Stromal cell of bone marrow (primary cell): Measurements from ENCODE around the gene UGT2B7.
A peak's percentile ranks its signal among the peaks of the same experiment; 100 is the strongest.
"Not testable (repeated sequence)": the region's sequence is repeated elsewhere in the genome, so short reads cannot be mapped to it uniquely, and the experiment has no call there.

Experiments
- DNase-seq: peaks from one replicate; pipeline ENCODE4 v3.0.0-alpha.2; 2012; ENCODE audit warnings: low read depth

UGT2B7 gene

DNA sequence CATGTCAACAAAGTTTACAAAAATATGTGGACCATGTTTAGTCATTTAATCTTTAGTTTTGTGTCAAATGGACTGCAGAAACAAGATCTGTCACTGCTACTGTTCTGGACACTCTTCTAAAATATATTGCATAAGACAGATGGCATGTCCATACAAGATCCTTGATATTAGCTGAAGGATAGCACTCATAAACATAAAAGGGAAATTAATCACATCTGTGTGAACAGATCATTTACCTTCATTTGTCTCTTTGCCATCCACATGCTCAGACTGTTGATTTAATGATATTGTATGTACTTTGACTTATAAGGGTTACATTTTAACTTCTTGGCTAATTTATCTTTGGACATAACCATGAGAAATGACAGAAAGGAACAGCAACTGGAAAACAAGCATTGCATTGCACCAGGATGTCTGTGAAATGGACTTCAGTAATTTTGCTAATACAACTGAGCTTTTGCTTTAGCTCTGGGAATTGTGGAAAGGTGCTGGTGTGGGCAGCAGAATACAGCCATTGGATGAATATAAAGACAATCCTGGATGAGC is at the start of gene UGT2B7:
TSS of gene UGT2B7 (plus strand) at position 364 of the 546 bp plus-strand sequence. CDS start at position 411, 47 bp downstream.
- DNase-seq: no peak

DNA sequence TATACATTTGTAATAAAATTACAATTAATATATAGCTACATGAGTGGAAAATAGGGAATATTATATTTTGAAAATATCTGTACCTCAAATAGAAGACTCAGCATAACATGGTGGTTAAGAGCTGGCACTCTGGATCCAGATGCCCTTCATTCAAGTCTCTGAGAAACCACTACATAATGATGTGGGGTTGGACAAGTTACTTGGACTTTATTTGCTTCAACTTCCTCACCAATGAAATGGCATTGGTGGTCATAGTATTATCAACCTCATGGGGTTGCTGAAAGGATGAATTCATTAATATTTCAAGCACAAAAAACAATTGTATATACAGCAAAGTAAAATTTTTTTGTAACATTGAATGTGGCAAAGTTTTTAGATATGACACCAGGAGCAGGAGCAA is 46.4 kb upstream of the UGT2B7 start:
- DNase-seq: no peak

DNA sequence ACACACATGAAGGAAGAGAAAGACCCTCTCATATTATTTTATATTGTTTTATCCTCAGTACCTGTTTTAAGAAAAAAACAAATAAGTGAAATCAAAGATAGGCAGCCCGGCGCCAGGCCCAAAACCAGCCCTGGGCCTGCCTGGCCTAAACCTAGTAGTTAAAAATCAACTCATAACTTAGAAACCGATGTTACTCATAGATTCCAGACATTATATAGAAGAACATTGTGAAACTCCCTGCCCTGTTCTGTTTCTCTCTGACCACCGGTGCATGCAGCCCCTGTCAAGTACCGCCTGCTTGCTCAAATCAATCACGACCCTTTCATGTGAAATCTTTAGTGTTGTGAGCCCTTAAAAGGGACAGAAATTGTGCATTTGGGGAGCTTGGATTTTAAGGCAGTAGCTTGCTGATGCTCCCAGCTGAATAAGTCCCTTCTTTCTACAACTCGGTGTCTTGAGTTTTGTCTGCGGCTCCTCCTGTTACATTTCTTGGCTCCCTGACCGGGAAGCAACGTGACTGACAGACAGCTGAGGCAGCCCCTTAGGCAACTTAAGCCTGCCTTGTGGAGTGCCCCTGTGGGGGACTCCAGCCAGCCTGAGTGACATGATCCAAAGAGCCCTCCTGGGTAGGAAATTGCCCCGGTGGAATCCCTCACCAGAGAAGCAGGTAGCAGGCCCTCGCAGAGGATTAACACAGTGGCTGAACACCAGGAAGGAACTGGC is 45.3 kb upstream of the UGT2B7 start:
- not testable (repeated sequence) for DNase-seq

DNA sequence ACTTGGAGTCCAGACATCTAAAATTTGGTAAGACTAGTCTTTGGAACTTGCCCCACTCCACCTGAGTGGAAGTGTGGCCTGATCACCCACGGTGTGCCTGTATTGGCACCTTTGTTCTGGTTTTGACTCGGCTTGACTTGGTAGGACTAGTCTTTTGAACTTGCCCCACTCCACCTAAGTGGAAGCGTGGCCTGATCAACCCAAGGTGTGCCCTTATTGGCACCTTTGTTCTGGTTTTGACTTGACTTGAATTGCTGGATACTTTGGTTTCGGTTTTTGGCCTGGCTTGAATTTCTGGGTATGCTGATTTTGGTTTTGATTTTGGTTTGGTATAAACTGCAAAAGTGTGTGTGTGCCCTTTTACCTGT is 44.7 kb upstream of the UGT2B7 start:
- no peak for DNase-seq

DNA sequence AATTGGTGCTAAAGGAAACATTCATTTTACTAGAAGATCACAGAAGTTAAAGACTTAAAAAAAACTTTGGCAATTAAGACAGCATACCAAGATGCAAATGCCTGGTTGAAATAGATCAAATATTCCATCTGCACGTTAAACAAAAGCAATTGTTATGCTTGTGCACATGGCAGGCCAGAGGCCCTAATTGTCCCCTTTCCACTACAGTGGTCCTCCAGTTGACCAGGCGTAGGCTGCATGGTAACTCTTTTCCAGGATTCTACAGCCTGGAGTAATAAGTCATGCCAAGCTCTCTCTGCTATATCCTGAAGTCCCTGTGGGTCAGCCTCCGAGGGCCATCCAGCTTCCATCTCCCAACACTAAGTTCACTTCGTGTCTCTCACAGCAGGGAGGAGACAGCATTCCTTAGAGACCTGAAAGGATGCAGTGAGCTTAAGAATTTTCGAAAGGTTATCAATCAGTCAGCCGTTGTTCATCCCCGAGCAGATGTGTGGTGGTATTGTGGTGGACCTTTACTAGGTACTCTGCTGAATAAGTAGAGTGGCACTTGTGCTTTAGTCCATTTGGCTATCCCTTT is 42.9 kb upstream of the UGT2B7 start:
- DNase-seq: not testable (repeated sequence)

DNA sequence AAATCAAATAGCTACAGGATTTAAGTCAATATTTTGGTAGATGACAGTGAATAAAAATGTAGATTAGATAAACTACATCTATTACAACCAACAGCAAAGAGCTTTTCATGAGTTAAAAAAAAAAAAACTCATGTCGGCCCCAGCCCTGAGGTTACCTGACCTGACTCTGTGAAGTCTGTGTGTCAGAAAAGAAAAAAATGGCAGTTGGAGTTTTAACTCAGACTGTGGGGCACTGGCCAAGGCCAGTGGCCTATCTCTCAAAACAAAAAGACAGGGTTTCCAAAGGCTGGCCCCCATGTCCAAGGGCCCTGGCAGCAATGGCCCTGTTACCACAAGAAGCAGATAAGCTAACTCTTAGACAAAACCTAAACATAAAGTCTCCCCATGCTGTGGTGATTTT is 42.2 kb upstream of the UGT2B7 start:
- DNase-seq: not testable (repeated sequence)

DNA sequence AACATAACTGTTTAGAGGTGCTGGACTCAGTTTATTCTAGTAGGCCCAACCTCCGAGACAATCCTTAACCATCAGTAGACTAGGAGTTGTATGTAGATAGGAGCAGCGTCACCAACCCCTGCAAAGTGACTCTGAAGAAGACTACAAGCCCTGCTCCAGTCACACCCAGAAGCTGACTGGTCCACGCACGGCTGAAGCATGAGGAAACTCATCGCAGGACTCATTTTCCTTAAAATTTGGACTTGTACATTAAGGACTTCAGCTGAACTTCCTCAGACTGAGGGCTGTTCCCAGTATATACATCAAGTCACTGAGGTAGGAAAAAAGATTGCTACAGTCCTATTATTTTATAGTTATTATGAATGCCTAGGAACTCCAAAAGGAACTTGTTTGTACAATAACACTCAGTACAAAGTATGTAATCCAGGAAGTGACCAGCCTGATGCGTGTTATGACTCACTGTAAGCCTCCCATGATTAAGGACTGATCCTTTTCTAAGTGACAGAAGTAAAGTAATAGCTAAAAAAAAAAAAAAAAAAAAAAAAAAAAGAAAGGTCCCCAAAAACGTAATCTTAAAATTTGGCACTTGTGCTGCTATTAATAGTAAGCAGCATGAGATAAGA is 41.6 kb upstream of the UGT2B7 start:
- peak; percentile 64 for DNase-seq

DNA sequence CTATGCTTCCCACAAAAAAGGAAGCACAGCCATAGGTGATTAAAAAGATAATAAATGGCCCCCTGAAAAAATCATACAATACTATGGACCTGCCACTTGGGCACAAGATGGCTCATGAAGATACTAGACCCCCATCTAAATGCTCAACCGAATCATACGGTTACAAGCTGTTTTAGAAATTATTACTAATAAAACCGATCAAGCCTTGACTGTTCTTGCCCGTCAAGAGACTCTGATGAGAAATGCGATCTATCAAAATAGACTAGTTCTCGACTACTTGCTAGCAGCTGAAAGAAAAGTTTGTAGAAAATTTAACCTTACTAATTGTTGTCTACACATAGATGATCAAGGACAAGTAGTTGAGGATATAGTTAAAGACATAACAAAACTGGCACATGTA is 40.1 kb upstream of the UGT2B7 start:
- DNase-seq: no peak

DNA sequence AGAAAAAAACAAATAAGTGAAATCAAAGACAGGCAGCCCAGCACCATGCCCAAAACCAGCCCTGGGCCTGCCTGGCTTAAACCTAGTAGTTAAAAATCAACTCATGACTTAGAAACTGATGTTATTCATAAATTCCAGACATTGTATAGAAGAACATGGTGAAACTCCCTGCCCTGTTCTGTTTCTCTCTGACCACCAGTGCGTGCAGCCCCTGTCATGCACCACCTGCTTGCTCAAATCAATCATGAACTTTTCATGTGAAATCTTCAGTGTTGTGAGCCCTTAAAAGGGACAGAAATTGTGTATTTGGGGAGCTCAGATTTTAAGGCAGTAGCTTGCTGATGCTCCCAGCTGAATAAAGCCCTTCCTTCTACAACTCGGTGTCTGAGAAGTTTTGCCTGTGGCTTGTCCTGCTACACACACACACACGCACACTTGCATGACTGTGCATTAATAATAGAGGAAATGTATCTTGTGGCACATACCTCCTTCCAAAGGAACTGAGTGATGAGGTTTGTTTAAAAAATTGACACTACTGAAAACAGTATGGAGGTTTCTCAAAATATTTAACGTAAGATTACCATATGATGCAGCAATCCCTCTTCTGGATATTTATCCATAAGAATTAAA is 39.2 kb upstream of the UGT2B7 start:
- no peak for DNase-seq

DNA sequence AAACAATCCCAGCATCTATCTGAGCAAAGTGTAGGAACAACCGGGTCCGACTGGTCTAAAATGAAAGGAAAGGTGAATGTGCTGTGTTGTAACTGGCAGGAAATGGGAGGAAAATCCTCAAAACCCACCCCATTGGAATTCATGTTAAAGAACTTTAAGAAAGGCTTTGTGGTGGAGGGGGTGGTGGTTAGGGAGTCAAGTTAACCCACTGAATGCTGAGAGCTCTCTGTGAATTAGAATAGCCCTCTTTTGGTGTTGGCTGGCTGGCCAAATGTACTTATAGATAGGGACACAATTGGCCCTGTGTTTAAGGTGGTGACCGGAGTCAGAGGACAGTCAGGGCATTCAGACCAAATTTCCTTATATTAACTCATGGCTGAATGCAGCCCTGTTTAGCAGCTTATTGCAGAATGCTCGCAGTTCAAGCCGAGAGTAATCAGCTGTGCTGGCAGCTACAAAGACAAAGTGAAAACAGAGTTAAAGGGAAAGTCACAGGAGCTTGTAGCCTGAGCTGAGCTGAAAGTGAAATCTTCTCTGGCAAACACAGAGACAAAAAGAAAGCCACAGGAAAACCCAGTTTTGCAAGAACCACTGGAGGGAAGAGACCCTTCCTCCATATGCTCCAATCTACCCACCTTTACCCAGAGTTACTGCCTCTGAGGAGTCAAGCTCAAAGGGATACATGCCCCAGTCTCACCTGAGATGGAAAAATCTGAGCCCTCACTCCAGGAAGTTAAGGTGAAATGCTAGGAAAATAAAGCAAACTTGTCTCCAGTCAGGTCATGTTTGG is 38.5 kb upstream of the UGT2B7 start:
- no peak for DNase-seq

DNA sequence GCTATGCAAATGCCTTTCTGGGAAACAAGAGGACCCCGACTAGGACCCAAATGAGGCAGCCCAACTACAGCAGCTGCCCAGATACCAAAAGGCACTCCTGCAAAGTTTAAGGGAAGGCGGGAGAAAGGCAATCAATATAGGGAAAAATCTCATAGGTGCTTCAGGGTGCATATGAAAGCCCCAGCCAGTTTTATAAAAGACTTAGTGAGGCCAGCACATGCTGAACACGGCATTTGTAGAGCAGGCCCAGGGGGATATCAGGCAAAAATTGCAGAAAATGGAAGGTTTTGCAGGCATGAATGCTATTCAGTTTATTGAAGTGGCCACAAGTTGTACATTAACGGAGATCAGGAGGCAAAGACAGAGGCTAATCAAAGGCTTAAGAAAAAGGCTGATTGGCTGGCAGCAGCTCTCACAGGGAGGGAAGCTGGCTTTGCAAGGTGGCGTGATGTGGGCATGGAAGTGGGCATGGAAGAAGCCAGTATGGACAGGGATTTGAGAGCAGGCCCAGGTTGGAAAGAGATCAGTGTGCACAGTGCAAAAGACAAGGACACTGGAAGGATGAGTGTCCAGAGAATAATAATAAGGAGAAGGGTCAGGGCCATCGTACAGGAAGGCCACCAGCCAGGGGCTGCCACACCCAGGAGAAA is 37.7 kb upstream of the UGT2B7 start:
- DNase-seq: no peak

DNA sequence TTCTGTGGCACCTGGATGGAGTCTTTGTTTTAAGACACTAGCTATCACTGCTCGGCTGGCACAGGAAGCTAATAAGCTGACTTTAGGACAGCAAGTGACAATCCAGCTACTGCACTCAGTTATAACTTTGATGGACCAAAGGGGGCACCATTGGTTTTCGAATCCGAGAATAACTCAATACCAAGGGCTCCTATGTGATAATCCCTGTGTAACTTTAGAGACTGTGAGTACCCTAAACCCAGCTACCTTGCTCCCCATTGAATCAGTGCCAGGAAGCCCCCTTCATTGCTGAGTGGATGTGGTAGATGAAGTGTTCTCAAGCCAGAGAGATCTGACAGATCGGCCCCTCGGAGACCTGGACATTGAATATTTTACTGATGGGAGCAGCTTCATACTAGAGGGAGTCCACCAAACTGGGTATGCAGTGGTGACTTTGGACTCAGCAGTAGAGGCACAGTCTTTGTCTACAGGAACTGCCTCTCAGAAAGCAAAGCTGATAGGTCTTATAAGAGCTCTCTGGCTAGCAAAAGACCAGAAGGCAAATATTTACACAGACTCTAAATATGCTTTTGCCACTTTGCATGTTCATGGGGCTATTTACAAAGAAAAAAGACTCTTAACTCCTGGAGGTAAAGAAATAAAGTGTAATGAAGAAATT is 35.5 kb upstream of the UGT2B7 start:
- no peak for DNase-seq

DNA sequence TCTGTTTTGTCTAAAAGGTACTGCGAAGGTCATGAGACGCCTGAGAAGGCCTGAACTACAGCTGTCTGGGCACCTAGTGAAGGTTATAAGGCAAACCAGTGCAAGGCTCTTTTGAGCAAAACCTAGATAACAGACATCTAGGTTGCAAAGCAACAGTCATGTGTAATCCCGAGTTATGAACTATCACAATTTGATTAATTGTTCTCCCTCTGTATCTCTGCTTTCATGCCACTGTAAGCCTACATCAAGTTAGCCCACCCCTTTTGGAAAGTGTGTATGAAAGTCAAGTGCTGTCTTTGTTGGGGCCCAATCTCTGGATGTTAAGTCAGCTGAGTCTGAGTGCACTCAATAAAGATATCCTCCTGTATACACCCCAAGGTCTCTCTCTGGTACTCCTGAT is 31.9 kb upstream of the UGT2B7 start:
- DNase-seq: no peak

DNA sequence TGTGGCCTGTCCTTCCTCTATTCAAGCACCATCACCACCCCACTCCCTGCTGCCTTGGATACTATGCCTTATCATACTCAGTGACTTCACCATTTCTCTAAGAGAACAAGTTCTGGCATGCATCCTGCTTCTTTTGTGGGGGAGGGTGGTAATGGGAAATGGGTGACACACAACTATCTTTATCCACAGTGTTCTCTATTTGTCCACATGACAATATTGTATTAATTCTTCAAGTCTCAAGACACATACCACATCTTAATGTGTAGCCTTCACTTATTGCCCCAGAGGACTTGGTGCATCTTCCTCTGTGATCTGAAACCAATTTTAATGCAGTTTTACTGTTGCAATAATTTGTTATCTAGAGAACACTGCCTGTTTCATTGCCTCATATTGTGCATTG is 29.3 kb upstream of the UGT2B7 start:
- DNase-seq: no peak

DNA sequence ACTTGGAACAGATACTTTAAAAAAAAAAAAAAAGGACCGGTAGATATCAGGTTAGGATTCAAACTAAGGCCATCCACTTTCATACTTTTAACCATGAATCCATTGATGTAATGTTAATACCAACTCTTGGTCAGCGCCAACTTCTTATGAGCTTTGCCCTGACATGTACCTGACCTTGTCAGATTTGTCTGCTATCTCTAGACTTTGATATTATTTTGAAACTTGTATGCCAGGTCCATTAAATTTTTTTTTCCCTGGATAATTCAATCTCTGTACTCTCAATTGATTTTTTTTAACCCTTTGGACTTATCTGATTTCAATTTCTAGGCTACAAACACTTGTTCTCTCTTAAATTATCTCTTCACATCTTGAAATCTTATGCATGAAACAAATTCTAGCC is 27.2 kb upstream of the UGT2B7 start:
- DNase-seq: no peak

DNA sequence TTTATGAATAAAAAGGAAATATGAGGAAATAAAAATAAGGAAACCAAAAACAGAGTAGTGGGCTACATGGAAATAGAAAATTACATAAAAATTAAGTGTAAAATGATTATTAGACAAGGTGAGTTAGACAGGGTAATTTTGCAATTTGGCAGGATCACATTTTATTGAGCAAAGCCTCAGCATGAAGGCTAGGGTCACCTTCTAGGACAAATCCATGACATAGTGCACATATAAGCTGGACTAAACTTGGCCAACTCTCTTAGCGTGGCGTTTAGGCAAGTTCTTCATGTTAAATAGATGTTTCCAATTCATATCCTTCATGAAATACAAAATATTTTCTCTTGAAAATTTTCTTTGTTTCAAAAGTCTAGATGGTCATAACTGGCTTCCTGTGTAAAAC is 25.7 kb upstream of the UGT2B7 start:
- no peak for DNase-seq

DNA sequence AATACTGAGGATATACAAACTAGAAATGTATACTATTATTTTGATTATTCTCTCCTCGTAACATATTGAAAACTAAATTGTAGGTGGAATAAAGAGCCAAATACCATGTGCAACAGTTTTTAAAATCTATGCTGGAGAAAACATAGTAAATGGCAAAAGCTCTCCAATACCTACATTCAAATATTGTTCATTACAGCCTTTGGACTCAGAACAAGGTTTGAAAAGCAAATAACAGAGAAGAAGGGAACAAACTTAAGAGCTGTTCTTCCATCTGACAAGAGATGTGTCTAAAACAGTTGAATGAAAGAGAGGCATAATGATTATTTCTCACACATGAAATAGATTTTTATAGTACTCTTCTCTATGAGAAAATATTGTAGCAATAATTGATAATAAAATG is 25.0 kb upstream of the UGT2B7 start:
- DNase-seq: no peak

DNA sequence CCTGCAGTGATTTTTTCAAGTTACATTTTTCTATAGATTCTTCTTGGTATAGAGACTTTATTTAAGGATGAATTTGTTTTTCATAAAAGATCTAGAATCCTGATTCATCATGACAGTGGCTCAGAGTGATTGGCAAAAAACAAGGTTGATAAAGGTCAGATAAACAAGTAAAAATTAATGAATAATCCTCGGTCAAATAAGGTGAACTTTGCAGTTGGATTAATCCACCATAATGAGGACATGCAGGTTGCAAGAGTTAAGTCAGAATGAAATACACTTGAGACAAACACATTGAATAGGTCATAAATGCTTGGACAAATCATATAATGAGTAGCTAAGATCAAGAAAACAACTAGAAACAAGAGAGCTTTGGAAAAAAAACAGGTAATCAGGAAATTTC is 22.9 kb upstream of the UGT2B7 start:
- no peak for DNase-seq

DNA sequence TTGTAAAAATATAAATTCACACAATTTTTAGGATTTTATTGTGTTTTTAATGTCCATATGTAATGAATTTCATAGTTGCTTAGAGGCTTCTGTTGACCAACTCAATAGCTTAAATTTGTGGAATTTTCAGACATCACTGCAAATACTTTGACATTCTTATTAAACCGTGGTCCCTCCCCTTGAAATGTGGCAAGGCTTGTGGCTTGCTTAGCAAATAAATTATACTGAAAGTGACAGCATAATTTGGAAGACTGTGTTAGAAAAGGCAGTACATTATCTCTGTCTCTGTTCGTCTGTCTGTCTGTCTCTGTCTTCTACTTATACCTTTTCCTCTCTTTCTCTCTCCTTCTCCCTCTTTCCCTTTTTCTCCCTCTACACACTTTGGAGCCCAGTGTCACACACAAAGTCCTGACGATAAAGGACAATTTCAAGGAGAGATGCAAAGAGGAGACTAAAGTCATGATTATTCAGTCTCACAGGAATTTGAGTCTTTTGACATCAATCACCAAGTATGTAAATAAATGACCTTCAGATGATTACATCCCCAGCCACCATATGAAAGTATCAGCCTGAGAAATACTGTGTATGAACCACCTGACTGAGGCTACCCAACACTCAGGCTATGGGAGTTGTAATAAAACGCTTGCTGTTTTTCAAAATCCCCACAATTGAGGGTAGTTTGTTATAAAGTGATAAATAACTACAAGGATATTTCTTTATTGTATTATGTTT is 21.0 kb upstream of the UGT2B7 start:
- DNase-seq: no peak

DNA sequence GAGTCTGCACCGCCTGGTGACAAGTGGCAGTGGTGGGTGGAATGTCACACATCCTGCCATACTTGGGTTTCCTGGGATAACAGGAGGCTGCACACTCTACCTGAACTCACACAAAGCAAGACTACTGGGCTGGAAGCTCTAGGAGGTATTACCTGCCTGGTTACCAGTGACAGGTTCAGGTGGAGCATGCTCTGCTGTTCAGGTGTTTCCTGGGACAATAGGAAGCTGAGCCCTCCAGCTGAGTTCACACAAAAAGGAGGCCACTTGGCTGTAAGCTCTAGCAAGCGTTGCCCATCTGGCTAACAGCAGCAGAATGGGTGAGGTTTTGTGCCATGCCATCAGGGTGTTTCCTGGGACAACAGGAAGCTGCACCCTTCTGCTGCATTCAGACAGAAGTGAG is 17.4 kb upstream of the UGT2B7 start:
- no peak for DNase-seq
